Tibial nerve (tissue), 4 donors: Measurements from ENCODE around the gene RXRB. TPM values are rescaled to one million over a fixed set of nuclear protein-coding genes. Genes with fewer than 3 reads are reported as not detected.
A peak's percentile ranks its signal among the peaks of the same experiment; 100 is the strongest.

Experiments used
- DNase-seq, 2 donors: peaks; one replicate each; pipeline ENCODE4 v3.0.0-alpha.2; 2019; ENCODE audit warnings: low spot score in 2 of 2
- H3K27ac ChIP-seq, 4 donors: fragments of 200-600 bp; sonication (generic) in 3 of 4; one replicate each; pipeline ENCODE4 v1.5.1; 2017 to 2019; ENCODE audit warnings: mild to moderate bottlenecking in 1 of 4
- H3K27me3 ChIP-seq, 2 donors: fragments of 200-600 bp; sonication (generic) in 1 of 2; one replicate each; pipeline versions ENCODE4 v1.5.1 to v1.6.0; 2017 to 2019
- H3K36me3 ChIP-seq, 3 donors: fragments of 200-600 bp; sonication (generic); one replicate each; pipeline ENCODE4 v1.5.1; 2018 to 2019
- H3K4me1 ChIP-seq, 4 donors: fragments of 200-600 bp; sonication (generic) in 3 of 4; one replicate each; pipeline ENCODE4 v1.5.1; 2017 to 2019
- H3K4me3 ChIP-seq, 4 donors: fragments of 200-600 bp; sonication (generic) in 3 of 4; one replicate each; pipeline ENCODE4 v1.5.1; 2017 to 2019; ENCODE audit warnings: mild to moderate bottlenecking in 1 of 4, moderate library complexity in 1 of 4
- H3K9me3 ChIP-seq, 4 donors: fragments of 200-600 bp; sonication (generic) in 3 of 4; one replicate each; pipeline ENCODE4 v1.5.1; 2017 to 2019
- CTCF ChIP-seq, 5 experiments: fragments of 200-600 bp in 3 of 5; fragments of 450-650 bp in 2 of 5; sonication (generic) in 3 of 5; IDR thresholded peaks; one replicate each; pipeline ENCODE4 v1.5.1; 2016 to 2019; ENCODE audit warnings: antibody characterized with exemption in 5 of 5, mild to moderate bottlenecking in 3 of 5, moderate library complexity in 2 of 5
- EP300 ChIP-seq, 2 donors: sonication (generic); formaldehyde crosslinking; IDR thresholded peaks; one replicate each; pipeline ENCODE4 v1.6.1; 2017; ENCODE audit warnings: antibody characterized with exemption in 2 of 2, mild to moderate bottlenecking in 1 of 2
- POLR2A ChIP-seq, 2 donors: fragments of 450-650 bp; IDR thresholded peaks; one replicate each; pipeline ENCODE4 v1.6.1; 2017; ENCODE audit warnings: antibody characterized with exemption in 2 of 2, mild to moderate bottlenecking in 2 of 2, moderate library complexity in 2 of 2
- WGBS, 2 donors: methylation state at CpG; one replicate each; pipeline ENCODE4 v1.1.5; 2018; 5-methylcytosine and 5-hydroxymethylcytosine counted together
- total RNA-seq, 4 donors: library from RNA; depleted of rRNA; stranded (reverse); fragments of >200 nt; gene quantifications; one replicate each; pipeline ENCODE4 v1.1.0, GENCODE V29; 2016

Gene RXRB
- total RNA-seq, 4 donors from 2014 or later: 34.3 to 64.7 (median 43.9) TPM

GRCh38 chr6:33198159-33198852 is 2.2 kb downstream of the RXRB start:
- Histone ChIP-seq H3K36me3 (peaks cover 0 to 53% (median 25%) of the 10 kb centered on the region in 3 donors), H3K27me3 (no peaks in the 10 kb centered on the region), H3K27ac (peak overlapping the region in 1 of 4 donors; percentile 38), H3K9me3 (no peaks in the 10 kb centered on the region), H3K4me1 (peaks cover 3 to 78% (median 30%) of the 10 kb centered on the region in 4 donors), H3K4me3 (no peak overlapping the region)
- no peak for DNase-seq
- TF ChIP-seq CTCF (IDR thresholded peaks at IDR 0.05): no peak
- no peak for TF ChIP-seq EP300 (IDR thresholded peaks at IDR 0.05)
- TF ChIP-seq POLR2A (IDR thresholded peaks at IDR 0.05): no peak
- WGBS, 2 donors: 72 to 75% methylated on average over 6 of the region's 6 CpGs

GRCh38 chr6:33197431-33198048 is 2.9 kb downstream of the RXRB start:
- Histone ChIP-seq H3K27me3 (peaks cover 0 to 3% of the 10 kb centered on the region in 2 donors), H3K4me3 (no peak overlapping the region), H3K9me3 (no peaks in the 10 kb centered on the region), H3K4me1 (peaks cover 3 to 78% (median 35%) of the 10 kb centered on the region in 4 donors), H3K27ac (peak overlapping the region in 2 of 4 donors; percentile 28 to 38), H3K36me3 (peaks cover 0 to 46% (median 25%) of the 10 kb centered on the region in 3 donors)
- WGBS, 2 donors: 27 to 29% methylated on average over 12 of the region's 12 CpGs
- no peak for DNase-seq
- TF ChIP-seq CTCF (IDR thresholded peaks at IDR 0.05): peak; percentile 44 to 65 (median 57)
- no peak for TF ChIP-seq EP300 (IDR thresholded peaks at IDR 0.05)
- no peak for TF ChIP-seq POLR2A (IDR thresholded peaks at IDR 0.05)

- Histone ChIP-seq H3K4me1 (peaks cover 0 to 82% (median 33%) of the 10 kb centered on the region in 4 donors), H3K27me3 (peaks cover 0 to 18% of the 10 kb centered on the region in 2 donors), H3K27ac (peak overlapping the region in 1 of 4 donors; percentile 8), H3K9me3 (no peaks in the 10 kb centered on the region), H3K36me3 (peaks cover 0 to 39% (median 25%) of the 10 kb centered on the region in 3 donors), H3K4me3 (no peak overlapping the region)
- TF ChIP-seq CTCF (IDR thresholded peaks at IDR 0.05) (no peak), EP300 (IDR thresholded peaks at IDR 0.05) (no peak), POLR2A (IDR thresholded peaks at IDR 0.05) (no peak)
- WGBS, 2 donors: 50 to 55% methylated on average over 14 to 15 of the region's 15 CpGs
- no peak for DNase-seq
These were observed 4.9 kb downstream of the RXRB start for GRCh38 chr6:33195304-33196165.

GRCh38 chr6:33194431-33194979 is 6.0 kb downstream of the RXRB start:
- no peak overlapping the region for H3K4me3 ChIP-seq
- peak overlapping the region in 1 of 4 donors; percentile 84 for H3K27ac ChIP-seq
- peaks cover 0 to 24% of the 10 kb centered on the region in 2 donors for H3K27me3 ChIP-seq
- H3K4me1 ChIP-seq: peaks cover 0 to 86% (median 30%) of the 10 kb centered on the region in 4 donors
- H3K36me3 ChIP-seq: peaks cover 0 to 39% (median 25%) of the 10 kb centered on the region in 3 donors
- H3K9me3 ChIP-seq: no peaks in the 10 kb centered on the region
- TF ChIP-seq CTCF (IDR thresholded peaks at IDR 0.05) (no peak), POLR2A (IDR thresholded peaks at IDR 0.05) (no peak), EP300 (IDR thresholded peaks at IDR 0.05) (no peak)
- DNase-seq: no peak
- 64 to 71% methylated on average over 8 of the region's 8 CpGs for WGBS, 2 donors
